Prostate gland (tissue), 2 donors: Measurements from ENCODE around the gene OR1S2.

Source experiments
- CTCF ChIP-seq, 4 experiments: fragments of 200-600 bp in 2 of 4; fragments of 450-650 bp in 2 of 4; sonication (generic) in 2 of 4; IDR thresholded peaks; 1 replicate in 3 of 4; 2 replicates in 1 of 4; pipeline ENCODE4 v1.5.1; 2016 to 2019; ENCODE audit warnings: antibody characterized with exemption in 4 of 4, mild to moderate bottlenecking in 2 of 4, moderate library complexity in 2 of 4
- POLR2A ChIP-seq: fragments of 450-650 bp; IDR thresholded peaks from one replicate; pipeline ENCODE4 v1.6.1; 2016; ENCODE audit warnings: antibody characterized with exemption, mild to moderate bottlenecking
- POLR2AphosphoS5 ChIP-seq: sonication (generic); formaldehyde crosslinking; IDR thresholded peaks from one replicate; pipeline ENCODE4 v1.6.1; 2017; ENCODE audit warnings: antibody characterized with exemption

DNA sequence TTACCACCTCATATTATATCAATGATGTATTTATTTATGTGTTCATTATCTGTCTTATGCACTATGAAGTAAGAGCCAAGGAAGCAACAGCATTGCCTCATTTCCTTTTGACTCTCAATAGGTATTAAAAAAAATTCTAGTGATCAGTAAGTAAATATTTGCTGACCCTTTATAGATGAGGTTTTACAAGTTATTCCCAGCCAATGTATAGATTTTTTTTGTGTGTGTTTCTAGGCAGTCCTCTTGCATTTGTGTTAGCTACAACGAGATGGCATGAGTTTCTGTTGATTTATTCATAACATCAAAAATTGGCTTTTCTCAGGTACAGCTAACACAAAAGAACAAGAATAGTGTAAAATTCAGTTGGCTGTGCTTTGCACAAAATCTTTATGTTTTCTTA is 4.7 kb downstream of the OR1S2 start:
- no peak for TF ChIP-seq POLR2A
- no peak for TF ChIP-seq CTCF (IDR thresholded peaks at IDR 0.05)
- TF ChIP-seq POLR2AphosphoS5 = no peak
